GM23248 (cell line): ENCODE data around the gene PCBP3. TPM values are rescaled to one million over a fixed set of nuclear protein-coding genes. Genes with fewer than 3 reads are reported as not detected.
"Not testable (repeated sequence)": the region's sequence is repeated elsewhere in the genome, so short reads cannot be mapped to it uniquely, and the experiment has no call there.

Experiments
- DNase-seq: peaks from one replicate; pipeline ENCODE4 v3.0.0-alpha.2; 2015
- H2AFZ ChIP-seq: fragments of 200-600 bp; sonication (generic); 2 replicates; pipeline ENCODE4 v1.6.1; 2016; ENCODE audit warnings: antibody characterized with exemption
- H3F3A ChIP-seq: fragments of 200-600 bp; sonication (generic); 2 replicates; pipeline ENCODE4 v1.6.1; 2016; ENCODE audit warnings: mild to moderate bottlenecking, antibody characterized with exemption, mixed run types; ENCODE audit not compliant: insufficient read depth
- H3K27ac ChIP-seq: fragments of 200-600 bp; sonication (generic); 2 replicates; pipeline ENCODE4 v1.5.1; 2016; ENCODE audit warnings: mild to moderate bottlenecking
- H3K27me3 ChIP-seq: fragments of 200-600 bp; sonication (generic); replicated peaks from 2 replicates; pipeline ENCODE4 v1.6.1; 2016; ENCODE audit warnings: mild to moderate bottlenecking; ENCODE audit not compliant: insufficient read depth
- H3K36me3 ChIP-seq: fragments of 200-600 bp; sonication (generic); 2 replicates; pipeline ENCODE4 v1.6.1; 2016; ENCODE audit warnings: low read depth, mild to moderate bottlenecking
- H3K4me1 ChIP-seq: fragments of 200-600 bp; sonication (generic); 2 replicates; pipeline ENCODE4 v1.6.1; 2016; ENCODE audit warnings: mild to moderate bottlenecking; ENCODE audit not compliant: insufficient read depth
- H3K4me2 ChIP-seq: fragments of 200-600 bp; sonication (generic); one replicate; pipeline ENCODE4 v1.6.1; 2016; ENCODE audit warnings: mild to moderate bottlenecking; ENCODE audit not compliant: unreplicated experiment
- H3K4me3 ChIP-seq: fragments of 200-600 bp; sonication (generic); 2 replicates; pipeline ENCODE4 v1.5.1; 2016; ENCODE audit warnings: mild to moderate bottlenecking
- H3K79me2 ChIP-seq: fragments of 200-600 bp; sonication (generic); 2 replicates; pipeline ENCODE4 v1.6.1; 2016; ENCODE audit warnings: mild to moderate bottlenecking; ENCODE audit not compliant: insufficient read depth
- H3K9ac ChIP-seq: fragments of 200-600 bp; sonication (generic); 2 replicates; pipeline ENCODE4 v1.6.1; 2016; ENCODE audit warnings: mild to moderate bottlenecking
- H3K9me2 ChIP-seq: fragments of 200-600 bp; sonication (generic); 2 replicates; pipeline ENCODE4 v1.6.1; 2016; ENCODE audit warnings: mixed run types, mild to moderate bottlenecking, moderate library complexity; ENCODE audit not compliant: insufficient read depth
- H3K9me3 ChIP-seq: fragments of 200-600 bp; sonication (generic); one replicate; pipeline ENCODE4 v1.6.1; 2017; ENCODE audit warnings: low read depth
- H4K20me1 ChIP-seq: fragments of 200-600 bp; sonication (generic); 2 replicates; pipeline ENCODE4 v1.6.0; 2016; ENCODE audit not compliant: insufficient read depth
- EZH2 ChIP-seq: fragments of 200-600 bp; sonication (generic); IDR thresholded peaks from 2 replicates; pipeline ENCODE4 v1.6.1; 2018; ENCODE audit warnings: antibody characterized with exemption, mild to moderate bottlenecking; ENCODE audit not compliant: insufficient read depth, poor library complexity, severe bottlenecking
- EZH2phosphoT487 ChIP-seq: fragments of 200-600 bp; sonication (generic); IDR thresholded peaks from 2 replicates; pipeline ENCODE4 v1.6.1; 2018; ENCODE audit warnings: antibody characterized with exemption, moderate library complexity, mild to moderate bottlenecking, low read depth; ENCODE audit not compliant: insufficient read depth
- WGBS, 2 experiments: methylation state at CpG; one replicate each; pipeline ENCODE4 v1.1.6; 2015 to 2017; ENCODE audit warnings: low lambda C conversion rate in 2 of 2, low coverage in 1 of 2; ENCODE audit errors: missing lambda C conversion rate in 2 of 2; 5-methylcytosine and 5-hydroxymethylcytosine counted together
- in situ Hi-C: fragments of 300-500 bp; cut with MboI; formaldehyde crosslinking; loops from 2 replicates; pipeline ENCODE4 v1.15.0; 2020
- polyA plus RNA-seq: library from polyadenylated mRNA; unstranded; fragments of >200 nt; fragmentation: Nextera tagmentation; extraction: Ambion mirVana; gene quantifications from 2 replicates; pipeline ENCODE4 v1.2.1, GENCODE V29; 2016
- total RNA-seq: library from RNA; depleted of rRNA; stranded (reverse); fragments of >200 nt; shearing (Covaris generic); gene quantifications from 2 replicates; pipeline ENCODE4 v1.2.3, GENCODE V29; 2014

Gene PCBP3
- total and polyA plus RNA-seq, 2 experiments from 2014 or later: 0.32 to 1.3 TPM

DNA sequence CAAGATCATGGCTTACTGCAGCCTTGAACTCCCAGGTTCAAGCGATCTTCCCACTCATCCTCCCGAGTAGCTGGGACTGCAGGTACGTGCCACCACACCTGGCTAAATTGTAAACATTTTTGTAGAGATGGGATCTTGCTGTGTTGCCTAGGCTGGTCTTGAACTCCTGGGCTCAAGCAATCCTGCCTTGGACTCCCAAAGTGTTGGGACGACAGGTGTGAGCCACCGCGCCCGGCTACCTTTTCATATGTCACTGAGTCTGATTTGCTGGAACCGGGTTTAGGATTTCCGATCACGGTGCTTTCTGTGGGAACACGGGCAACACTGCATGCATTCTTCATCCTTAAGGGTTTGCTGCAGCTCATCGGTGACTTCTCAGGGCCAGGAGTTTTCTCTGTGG, 32.2 kb upstream of the PCBP3 start:
- H3K36me3 ChIP-seq: no peaks in the 10 kb centered on the region
- H3K4me2 ChIP-seq: no peak overlapping the region
- H3K4me3 ChIP-seq: no peak overlapping the region
- peaks cover 23% of the 10 kb centered on the region for H3K27me3 ChIP-seq
- in situ Hi-C loops: no loop called here
- peaks cover 6% of the 10 kb centered on the region; the same call in 1 of the 2 replicates for H3F3A ChIP-seq
- TF ChIP-seq EZH2: no peak
- no peak for TF ChIP-seq EZH2phosphoT487
- H4K20me1 ChIP-seq: no peaks in the 10 kb centered on the region
- H3K4me1 ChIP-seq: no peaks in the 10 kb centered on the region
- no peak overlapping the region for H2AFZ ChIP-seq
- DNase-seq: no peak
- H3K27ac ChIP-seq: no peak overlapping the region
- H3K9ac ChIP-seq: no peak overlapping the region
- 70 to 78% methylated on average over 12 of the region's 12 CpGs for WGBS, 2 experiments
- H3K79me2 ChIP-seq: no peaks in the 10 kb centered on the region
- no peaks in the 10 kb centered on the region for H3K9me2 ChIP-seq
- no peaks in the 10 kb centered on the region for H3K9me3 ChIP-seq

DNA sequence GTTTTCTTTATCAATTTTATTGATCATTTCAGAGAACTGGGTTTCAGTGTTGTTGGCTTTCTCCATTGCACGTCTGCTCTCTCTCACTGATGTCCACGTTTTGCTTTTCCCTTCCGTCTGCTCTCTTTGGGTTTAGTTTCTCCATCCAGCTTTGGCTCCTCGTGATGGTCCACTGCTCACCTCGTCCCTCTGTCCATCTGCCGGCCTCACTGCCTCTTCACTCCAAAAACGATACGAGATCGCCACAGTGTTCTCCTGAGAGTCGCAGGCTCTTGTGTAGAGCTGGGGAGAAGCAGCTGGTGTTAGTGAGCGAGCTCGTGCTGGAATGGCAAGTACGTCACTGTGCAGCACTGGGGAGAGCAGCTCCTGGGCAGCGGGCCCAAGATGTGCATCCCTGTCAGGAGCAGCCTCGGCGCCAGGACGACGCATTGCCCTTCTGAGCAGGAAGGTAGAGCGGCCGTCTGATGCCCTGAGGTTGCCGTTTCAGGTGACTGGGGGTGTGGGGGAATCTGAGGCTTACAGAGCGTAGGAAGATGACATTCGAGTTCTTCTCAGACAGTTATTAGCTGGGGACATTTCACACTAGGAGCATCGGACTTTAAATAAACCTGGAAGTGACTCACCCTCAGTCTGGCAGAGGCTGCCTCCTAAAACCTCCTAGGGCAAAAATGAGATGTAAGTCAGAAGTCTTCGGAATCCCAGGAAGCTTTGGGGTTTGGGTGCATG, 31.4 kb upstream of the PCBP3 start:
- H3K79me2 ChIP-seq: no peaks in the 10 kb centered on the region
- H3K36me3 ChIP-seq: no peaks in the 10 kb centered on the region
- DNase-seq: peak; percentile 68
- no peak overlapping the region for H3K4me3 ChIP-seq
- H3K27ac ChIP-seq: no peak overlapping the region
- H3K9ac ChIP-seq: no peak overlapping the region
- 60 to 64% methylated on average over 25 of the region's 25 CpGs for WGBS, 2 experiments
- no peaks in the 10 kb centered on the region for H3K4me1 ChIP-seq
- H3F3A ChIP-seq: peaks cover 6% of the 10 kb centered on the region; the same call in 1 of the 2 replicates
- no peak overlapping the region for H3K4me2 ChIP-seq
- no peaks in the 10 kb centered on the region for H4K20me1 ChIP-seq
- no peak for TF ChIP-seq EZH2phosphoT487
- TF ChIP-seq EZH2: no peak
- H3K27me3 ChIP-seq: peaks cover 23% of the 10 kb centered on the region
- H3K9me3 ChIP-seq: no peaks in the 10 kb centered on the region
- no peak overlapping the region for H2AFZ ChIP-seq
- H3K9me2 ChIP-seq: no peaks in the 10 kb centered on the region
- in situ Hi-C loops: no loop called here

DNA sequence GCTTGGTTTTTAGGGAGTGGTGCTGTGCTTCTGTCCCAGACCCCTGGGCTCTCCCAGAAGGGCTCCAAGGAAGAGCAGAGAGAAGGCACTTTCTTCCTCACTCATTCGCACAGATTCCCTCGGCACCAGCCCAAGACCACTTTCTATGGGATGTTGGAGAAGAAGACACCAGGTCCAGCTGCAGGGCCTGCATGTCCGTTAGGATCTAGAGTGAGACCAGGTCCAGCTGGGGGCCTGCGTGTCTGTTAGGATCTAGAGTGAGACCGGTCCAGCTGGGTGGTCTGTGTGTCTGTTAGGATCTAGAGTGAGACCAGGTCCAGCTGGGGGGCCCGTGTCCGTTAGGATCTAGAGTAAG, 30.9 kb upstream of the PCBP3 start:
- H3K27ac ChIP-seq, H3K4me1 ChIP-seq, H3K9me3 ChIP-seq, H2AFZ ChIP-seq, H3K9me2 ChIP-seq, H3F3A ChIP-seq, H3K4me3 ChIP-seq, in situ Hi-C loops, H4K20me1 ChIP-seq, H3K9ac ChIP-seq, H3K79me2 ChIP-seq, DNase-seq, H3K4me2 ChIP-seq, H3K36me3 ChIP-seq: not testable (repeated sequence)
- peaks cover 25% of the 10 kb centered on the region for H3K27me3 ChIP-seq
- 86 to 96% methylated on average over 5 to 7 of the region's 7 CpGs for WGBS, 2 experiments

DNA sequence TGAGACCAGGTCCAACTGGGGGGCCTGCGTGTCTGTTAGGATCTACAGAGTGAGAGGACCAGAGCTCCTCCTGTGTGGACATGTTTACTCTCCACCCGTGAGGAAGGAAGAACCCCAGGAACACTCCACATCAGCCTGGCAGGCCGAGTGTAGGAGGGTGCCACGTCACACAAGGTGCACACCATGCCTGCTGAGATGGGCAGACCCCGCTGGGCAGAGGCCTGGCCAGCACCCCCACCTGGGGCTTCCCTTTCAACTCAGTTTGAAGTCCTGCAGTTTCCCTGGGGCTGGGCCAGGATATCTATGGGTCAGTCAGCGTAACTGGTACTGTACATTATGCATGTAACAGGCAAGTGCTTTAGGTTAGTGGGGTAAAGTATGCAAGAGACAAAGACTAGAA, 30.1 kb upstream of the PCBP3 start:
- no peaks in the 10 kb centered on the region for H3K9me2 ChIP-seq
- H2AFZ ChIP-seq: no peak overlapping the region
- no peaks in the 10 kb centered on the region for H3K36me3 ChIP-seq
- no peak overlapping the region for H3K9ac ChIP-seq
- H3K27ac ChIP-seq: no peak overlapping the region
- no peaks in the 10 kb centered on the region for H4K20me1 ChIP-seq
- H3K27me3 ChIP-seq: peaks cover 29% of the 10 kb centered on the region
- H3F3A ChIP-seq: peaks cover 6% of the 10 kb centered on the region; the same call in 1 of the 2 replicates
- DNase-seq: no peak
- WGBS, 2 experiments: 84 to 89% methylated on average over 6 of the region's 6 CpGs
- no peaks in the 10 kb centered on the region for H3K79me2 ChIP-seq
- in situ Hi-C loops: no loop called here
- H3K9me3 ChIP-seq: no peaks in the 10 kb centered on the region
- H3K4me3 ChIP-seq: no peak overlapping the region
- TF ChIP-seq EZH2phosphoT487 (no peak), EZH2 (no peak)
- H3K4me1 ChIP-seq: peaks cover 5% of the 10 kb centered on the region; the same call in 1 of the 2 replicates
- H3K4me2 ChIP-seq: no peak overlapping the region
